ENCODE results near the gene KIR3DL3. TPM values are rescaled to one million over a fixed set of nuclear protein-coding genes. Genes with fewer than 3 reads are reported as not detected.

The KIR3DL3 gene
- total and polyA plus RNA-seq, 2 experiments from 2014 or later = not detected

GRCh38 chr19:54682306-54682856 is 41.9 kb upstream of the KIR3DL3 start:
- Histone ChIP-seq H2AFZ (no peak overlapping the region), H3K4me3 (no peak overlapping the region), H3F3A (replicated peaks; ENCODE audit: low read depth) (no peaks in the 10 kb centered on the region), H3K4me1 (ENCODE audit: insufficient read depth) (no peaks in the 10 kb centered on the region), H3K79me2 (replicated peaks; ENCODE audit: insufficient read depth) (no peaks in the 10 kb centered on the region), H3K4me2 (no peak overlapping the region), H3K9me2 (ENCODE audit: insufficient read depth) (no peaks in the 10 kb centered on the region), H3K36me3 (ENCODE audit: insufficient read depth) (no peaks in the 10 kb centered on the region), H3K27ac (ENCODE audit: low read depth) (no peak overlapping the region), H4K20me1 (replicated peaks; ENCODE audit: insufficient read depth) (no peaks in the 10 kb centered on the region), H3K27me3 (ENCODE audit: insufficient read depth) (no peaks in the 10 kb centered on the region)
- TF ChIP-seq ZNF462 (CRISPR knock-in tag; IDR thresholded peaks at IDR 0.05) (no peak), POLR2AphosphoS5 (IDR thresholded peaks at IDR 0.05; ENCODE audit: low read depth) (no peak), STAT1 (IDR thresholded peaks at IDR 0.05; ENCODE audit: unreplicated experiment) (no peak), REST (IDR thresholded peaks at IDR 0.05; ENCODE audit: unreplicated experiment) (no peak), EZH2phosphoT487 (IDR thresholded peaks at IDR 0.05; ENCODE audit: unreplicated experiment) (no peak), CREB1 (CRISPR knock-in tag; IDR thresholded peaks at IDR 0.05; ENCODE audit: low read depth) (no peak), ETS1 (IDR thresholded peaks at IDR 0.05) (no peak), ZNF114 (CRISPR knock-in tag; IDR thresholded peaks at IDR 0.05) (no peak)
- no peak for DNase-seq (ENCODE audit: low spot score)
- Mint-ChIP-seq H3K27ac (no peak overlapping the region), H3K36me3 (ENCODE audit: low read depth) (peaks cover 16% of the 10 kb centered on the region), H3K4me1 (no peaks in the 10 kb centered on the region), H3K4me3 (no peak overlapping the region), H3K27me3 (ENCODE audit: insufficient read depth, low read depth, poor library complexity) (no peaks in the 10 kb centered on the region), H3K9me3 (peaks cover 83% of the 10 kb centered on the region)
- no peak for ATAC-seq

Measured in GM23338 (cell line).